KMS-11 (cell line): ENCODE data around the gene TFB2M.

ENCODE experiments used
- H2AFZ ChIP-seq: fragments of 200-600 bp; sonication (generic); 2 replicates; pipeline ENCODE4 v1.6.1; 2016; ENCODE audit warnings: antibody characterized with exemption, mixed run types, low read depth
- H3K27ac ChIP-seq: fragments of 200-600 bp; sonication (generic); 2 replicates; pipeline ENCODE4 v1.6.1; 2016; ENCODE audit warnings: mild to moderate bottlenecking, mixed run types
- H3K27me3 ChIP-seq: fragments of 200-600 bp; sonication (generic); 2 replicates; pipeline ENCODE4 v1.6.1; 2017; ENCODE audit warnings: mild to moderate bottlenecking, low read depth, mixed run types, moderate library complexity; ENCODE audit not compliant: insufficient read depth
- H3K36me3 ChIP-seq: fragments of 200-600 bp; sonication (generic); 2 replicates; pipeline ENCODE4 v1.6.1; 2017; ENCODE audit warnings: mild to moderate bottlenecking, mixed run types; ENCODE audit not compliant: insufficient read depth
- H3K4me1 ChIP-seq: fragments of 200-600 bp; sonication (generic); 2 replicates; pipeline ENCODE4 v1.6.1; 2016; ENCODE audit warnings: mild to moderate bottlenecking, low read depth, mixed run types; ENCODE audit not compliant: poor library complexity, severe bottlenecking
- H3K4me2 ChIP-seq: fragments of 200-600 bp; sonication (generic); 2 replicates; pipeline ENCODE4 v1.7.0; 2016; ENCODE audit warnings: mild to moderate bottlenecking, mixed run types
- H3K4me3 ChIP-seq: fragments of 200-600 bp; sonication (generic); IDR thresholded peaks from 2 replicates; pipeline ENCODE4 v1.6.1; 2017; ENCODE audit warnings: low read depth, low read length, mixed read lengths; ENCODE audit not compliant: insufficient read depth
- H3K79me2 ChIP-seq: fragments of 200-600 bp; sonication (generic); 2 replicates; pipeline ENCODE4 v1.6.1; 2016; ENCODE audit warnings: low read depth, mixed run types; ENCODE audit not compliant: insufficient read depth
- H3K9ac ChIP-seq: fragments of 200-600 bp; sonication (generic); 2 replicates; pipeline ENCODE4 v1.6.1; 2016; ENCODE audit warnings: mild to moderate bottlenecking, mixed run types
- H4K20me1 ChIP-seq: fragments of 200-600 bp; sonication (generic); 2 replicates; pipeline ENCODE4 v1.6.1; 2016; ENCODE audit warnings: mild to moderate bottlenecking, mixed run types; ENCODE audit not compliant: insufficient read depth
- TF ChIP-seq, protein P1 (sequence below): fragments of 200-600 bp; sonication (generic); conservative IDR thresholded peaks from 2 replicates; pipeline ENCODE4 v1.6.1; 2017; ENCODE audit warnings: low read depth, mild to moderate bottlenecking, antibody characterized with exemption, low read length, moderate library complexity, mixed read lengths

Gene TFB2M

DNA sequence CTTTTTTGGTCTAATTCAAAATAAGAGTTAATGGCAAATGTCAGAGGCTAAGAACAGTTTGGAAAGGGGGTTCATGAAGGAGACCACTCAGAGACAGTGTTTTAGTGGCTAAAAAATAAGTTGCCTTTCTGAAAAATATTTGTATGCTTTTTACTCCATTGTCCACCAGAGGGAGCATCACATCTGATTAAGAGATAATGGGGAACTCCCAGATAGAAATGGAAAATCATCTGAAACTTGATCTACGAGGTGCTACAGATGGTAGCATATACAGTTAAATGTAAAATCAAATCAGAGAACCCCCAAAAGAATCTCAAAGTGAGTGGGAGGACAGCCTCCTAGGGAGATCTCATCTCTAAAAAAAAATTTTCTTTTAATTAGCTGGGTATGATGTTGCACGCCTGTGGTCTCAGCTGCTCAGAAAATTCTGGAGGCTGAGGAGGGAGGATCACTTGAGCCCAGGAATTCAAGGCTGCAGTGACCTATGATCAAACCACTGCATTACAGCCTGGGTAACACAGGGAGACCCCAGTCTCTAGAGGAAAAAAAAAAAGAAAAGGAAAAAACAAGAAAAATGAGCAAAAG lies 68.6 kb downstream of the TFB2M start:
- TF ChIP-seq, protein P1, sequence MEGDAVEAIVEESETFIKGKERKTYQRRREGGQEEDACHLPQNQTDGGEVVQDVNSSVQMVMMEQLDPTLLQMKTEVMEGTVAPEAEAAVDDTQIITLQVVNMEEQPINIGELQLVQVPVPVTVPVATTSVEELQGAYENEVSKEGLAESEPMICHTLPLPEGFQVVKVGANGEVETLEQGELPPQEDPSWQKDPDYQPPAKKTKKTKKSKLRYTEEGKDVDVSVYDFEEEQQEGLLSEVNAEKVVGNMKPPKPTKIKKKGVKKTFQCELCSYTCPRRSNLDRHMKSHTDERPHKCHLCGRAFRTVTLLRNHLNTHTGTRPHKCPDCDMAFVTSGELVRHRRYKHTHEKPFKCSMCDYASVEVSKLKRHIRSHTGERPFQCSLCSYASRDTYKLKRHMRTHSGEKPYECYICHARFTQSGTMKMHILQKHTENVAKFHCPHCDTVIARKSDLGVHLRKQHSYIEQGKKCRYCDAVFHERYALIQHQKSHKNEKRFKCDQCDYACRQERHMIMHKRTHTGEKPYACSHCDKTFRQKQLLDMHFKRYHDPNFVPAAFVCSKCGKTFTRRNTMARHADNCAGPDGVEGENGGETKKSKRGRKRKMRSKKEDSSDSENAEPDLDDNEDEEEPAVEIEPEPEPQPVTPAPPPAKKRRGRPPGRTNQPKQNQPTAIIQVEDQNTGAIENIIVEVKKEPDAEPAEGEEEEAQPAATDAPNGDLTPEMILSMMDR = peak; percentile 90
- Histone ChIP-seq H3K4me1 (peaks cover 4% of the 10 kb centered on the region), H3K4me3 (no peak overlapping the region), H3K27me3 (no peaks in the 10 kb centered on the region), H3K9ac (no peak overlapping the region), H2AFZ (no peak overlapping the region), H3K4me2 (no peak overlapping the region), H3K27ac (no peak overlapping the region), H3K36me3 (no peaks in the 10 kb centered on the region), H4K20me1 (no peaks in the 10 kb centered on the region), H3K79me2 (no peaks in the 10 kb centered on the region)

DNA sequence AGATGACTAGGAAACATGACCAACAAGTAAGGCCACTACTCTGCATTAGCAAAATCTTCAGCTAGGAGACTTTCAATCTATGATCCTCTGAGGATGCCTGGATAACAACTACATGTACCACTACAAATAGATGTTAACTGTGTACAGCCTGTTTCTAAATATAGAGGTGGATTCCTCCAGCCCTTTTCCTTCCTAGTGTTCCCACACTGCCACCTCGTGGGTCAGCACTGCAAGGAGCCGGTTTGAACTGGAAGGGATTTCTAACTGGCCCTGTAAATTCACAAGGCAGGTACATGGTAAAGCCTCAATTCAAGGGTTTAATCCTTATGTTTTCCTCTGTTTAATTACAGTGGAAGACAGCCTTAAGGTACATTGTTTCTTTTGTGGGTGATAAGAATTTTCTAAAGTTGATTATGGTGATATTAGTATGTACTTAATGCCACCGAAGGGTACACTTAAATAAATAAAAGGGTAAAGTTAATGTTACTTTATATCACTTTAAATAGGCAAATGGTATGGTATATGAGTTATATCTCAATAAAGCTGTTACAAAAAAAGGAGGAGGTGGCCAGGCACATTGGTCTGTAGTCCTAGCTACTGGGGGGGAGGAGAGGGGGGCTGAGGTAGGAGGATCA lies 73.3 kb downstream of the TFB2M start:
- H3K4me3 ChIP-seq = no peak overlapping the region
- no peaks in the 10 kb centered on the region for H3K36me3 ChIP-seq
- no peaks in the 10 kb centered on the region for H3K27me3 ChIP-seq
- TF ChIP-seq, protein P1 = peak; percentile 66
- H3K4me2 ChIP-seq = no peak overlapping the region
- H3K79me2 ChIP-seq = no peaks in the 10 kb centered on the region
- no peak overlapping the region for H2AFZ ChIP-seq
- no peak overlapping the region for H3K27ac ChIP-seq
- H4K20me1 ChIP-seq = no peaks in the 10 kb centered on the region
- H3K9ac ChIP-seq = no peak overlapping the region
- H3K4me1 ChIP-seq = peaks cover 4% of the 10 kb centered on the region

DNA sequence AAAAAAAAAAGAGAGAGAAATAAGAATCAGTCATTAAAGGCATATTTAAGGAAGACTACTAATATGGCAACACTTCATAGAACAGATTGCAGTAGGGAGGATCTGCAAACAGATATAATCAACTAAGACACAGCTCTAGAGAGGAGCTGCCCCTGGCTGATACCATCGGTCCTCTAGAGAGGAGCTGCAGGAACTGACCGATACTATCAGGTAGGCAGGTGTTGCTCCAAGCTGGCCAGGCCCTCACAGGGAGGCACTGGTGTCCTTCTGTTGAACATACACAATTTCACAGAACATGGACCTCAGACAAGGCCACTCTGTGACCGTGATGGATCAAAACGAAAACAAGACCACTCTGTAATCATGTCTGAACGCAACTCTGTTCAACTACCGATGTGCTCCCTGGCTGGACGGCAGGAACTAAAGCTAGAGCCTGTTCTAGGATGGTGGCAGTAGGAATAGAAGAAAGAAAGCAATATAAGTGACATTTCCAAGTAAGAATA lies 74.5 kb downstream of the TFB2M start:
- no peaks in the 10 kb centered on the region for H3K79me2 ChIP-seq
- TF ChIP-seq, protein P1 = no peak
- H3K36me3 ChIP-seq = no peaks in the 10 kb centered on the region
- no peaks in the 10 kb centered on the region for H3K27me3 ChIP-seq
- H3K27ac ChIP-seq = no peak overlapping the region
- no peak overlapping the region for H3K9ac ChIP-seq
- H3K4me3 ChIP-seq = no peak overlapping the region
- no peak overlapping the region for H2AFZ ChIP-seq
- no peak overlapping the region for H3K4me2 ChIP-seq
- no peaks in the 10 kb centered on the region for H4K20me1 ChIP-seq
- H3K4me1 ChIP-seq = no peaks in the 10 kb centered on the region
